NB4 (cell line): ENCODE data around the gene EN2.

Experiments used
- DNase-seq: peaks from one replicate; pipeline ENCODE4 v3.0.0; 2010; ENCODE audit warnings: low read depth
- H3K4me3 ChIP-seq: one replicate; pipeline ENCODE4 v1.5.1; 2011; ENCODE audit warnings: mild to moderate bottlenecking, low read depth, low read length, moderate library complexity
- CTCF ChIP-seq: IDR thresholded peaks from one replicate; pipeline ENCODE4 v1.5.1; 2012; ENCODE audit warnings: low read depth, low read length
- MAX ChIP-seq: IDR thresholded peaks from 2 replicates; pipeline ENCODE4 v1.6.1; 2011; ENCODE audit warnings: low read depth, low read length
- MYC ChIP-seq: IDR thresholded peaks from 2 replicates; pipeline ENCODE4 v1.6.1; 2011; ENCODE audit warnings: low read depth, low read length
- POLR2A ChIP-seq: IDR thresholded peaks from 2 replicates; pipeline ENCODE4 v1.6.1; 2011; ENCODE audit warnings: mild to moderate bottlenecking; ENCODE audit not compliant: insufficient read length; ENCODE audit errors: extremely low read depth

Gene EN2

GRCh38 chr7:155425887-155426286 lies 32.0 kb upstream of the EN2 start:
- TF ChIP-seq CTCF (no peak), MYC (no peak), MAX (no peak), POLR2A (no peak)
- DNase-seq: no peak
- no peak overlapping the region for H3K4me3 ChIP-seq

- TF ChIP-seq CTCF (no peak), MYC (no peak), MAX (no peak), POLR2A (no peak)
- no peak for DNase-seq
- H3K4me3 ChIP-seq: no peak overlapping the region
These were observed 31.2 kb upstream of the EN2 start for GRCh38 chr7:155426543-155427410.

- no peak overlapping the region for H3K4me3 ChIP-seq
- no peak for TF ChIP-seq CTCF
- no peak for TF ChIP-seq MYC
- TF ChIP-seq POLR2A: no peak
- no peak for TF ChIP-seq MAX
- no peak for DNase-seq
These were observed 30.4 kb upstream of the EN2 start for GRCh38 chr7:155427411-155428038.

- TF ChIP-seq MYC: no peak
- TF ChIP-seq MAX: no peak
- TF ChIP-seq POLR2A: no peak
- no peak for TF ChIP-seq CTCF
- no peak overlapping the region for H3K4me3 ChIP-seq
- no peak for DNase-seq
These were observed 29.6 kb upstream of the EN2 start for GRCh38 chr7:155428171-155428834.

- DNase-seq: no peak
- TF ChIP-seq MYC: no peak
- no peak for TF ChIP-seq CTCF
- no peak for TF ChIP-seq POLR2A
- no peak for TF ChIP-seq MAX
- H3K4me3 ChIP-seq: no peak overlapping the region
These were observed 28.3 kb upstream of the EN2 start for GRCh38 chr7:155429651-155430050.
